Renal pelvis (tissue), 4 donors: ENCODE data around the gene SCN4A. TPM values are rescaled to one million over a fixed set of nuclear protein-coding genes. Genes with fewer than 3 reads are reported as not detected.
"Not testable (repeated sequence)": the region's sequence is repeated elsewhere in the genome, so short reads cannot be mapped to it uniquely, and the experiment has no call there.

ENCODE experiments used
- DNase-seq: peaks from one replicate; pipeline ENCODE4 v3.0.0-alpha.2; 2013
- polyA plus RNA-seq, 3 donors: library from polyadenylated mRNA; unstranded; fragments of 120-200 nt; gene quantifications; one replicate each; pipeline ENCODE4 v1.2.1, GENCODE V29; 2013; ENCODE audit not compliant: insufficient read length in 3 of 3

SCN4A gene
- polyA plus RNA-seq, 3 donors: 0.71 to 1.2 (median 1.1) TPM

- no peak for DNase-seq
Observed at GRCh38 chr17:63937319-63937718, 35.4 kb downstream of the SCN4A start.

- DNase-seq: no peak
Observed at GRCh38 chr17:63934183-63935112, 38.3 kb downstream of the SCN4A start.

DNA sequence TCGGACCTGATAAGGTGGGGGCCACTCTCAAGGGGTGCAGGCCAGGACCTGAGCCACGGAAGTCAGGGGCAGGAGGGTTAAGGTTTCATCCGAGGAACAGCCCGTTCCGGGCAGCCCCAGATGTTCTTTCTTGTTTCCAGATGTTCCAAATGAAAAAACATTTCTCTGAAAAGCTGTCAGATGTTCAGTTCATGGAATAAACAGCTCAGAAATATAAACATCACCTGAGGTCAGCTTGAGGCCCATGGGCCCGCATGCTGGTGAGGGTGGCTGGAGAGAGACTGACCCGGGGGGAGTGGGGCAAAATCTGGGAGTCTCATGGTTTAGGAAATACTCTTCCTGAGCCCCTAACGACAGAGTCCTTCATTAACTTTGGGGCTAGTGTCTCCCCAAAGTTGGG is 39.1 kb downstream of the SCN4A start:
- no peak for DNase-seq

GRCh38 chr17:63932721-63933120 is 40.0 kb downstream of the SCN4A start:
- DNase-seq: no peak

DNA sequence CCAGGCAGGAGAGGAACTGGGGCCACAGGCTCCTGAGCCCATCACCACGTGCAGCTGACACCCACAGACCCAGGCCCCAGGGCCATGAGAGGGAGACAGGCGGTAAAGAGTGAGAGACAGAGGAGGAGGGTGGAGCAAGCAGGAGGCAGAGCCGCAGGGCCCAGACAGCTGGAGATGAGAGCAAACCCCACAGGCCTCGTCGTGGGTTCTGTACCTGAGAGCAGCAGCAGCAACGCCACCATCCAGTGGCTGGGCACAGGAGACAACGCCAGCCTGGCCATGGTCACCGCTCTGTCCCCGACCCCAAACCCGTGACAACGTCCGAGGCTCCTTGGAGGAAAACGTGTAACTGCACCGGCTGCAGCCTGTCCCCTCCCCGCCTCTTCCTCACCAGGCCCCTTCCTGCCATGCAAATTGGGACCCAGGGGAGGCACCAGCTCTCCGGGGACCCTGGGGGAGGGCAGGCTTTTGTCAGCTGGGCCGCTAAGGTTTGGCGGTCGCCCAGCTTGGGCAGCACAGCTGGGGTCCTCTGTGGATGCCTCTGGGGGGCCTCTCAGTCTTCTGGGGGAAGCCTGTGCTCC is 40.6 kb downstream of the SCN4A start, which contains the start of gene CD79B:
Gene CD79B (minus strand): TSS at position 351 of the 581 bp plus-strand sequence. CDS start 70 bp downstream, at position 281.
- DNase-seq: no peak

GRCh38 chr17:63930951-63931575 is 41.7 kb downstream of the SCN4A start:
- no peak for DNase-seq

GRCh38 chr17:63929860-63930766 is 42.6 kb downstream of the SCN4A start:
- no peak for DNase-seq

GRCh38 chr17:63928966-63929695 is 43.6 kb downstream of the SCN4A start:
- DNase-seq: no peak

- DNase-seq: no peak
Observed at GRCh38 chr17:63928172-63928666, 44.5 kb downstream of the SCN4A start.

GRCh38 chr17:63927464-63928171 is 45.1 kb downstream of the SCN4A start:
- DNase-seq: no peak

GRCh38 chr17:63926164-63926563 is 46.6 kb downstream of the SCN4A start:
- no peak for DNase-seq

- DNase-seq: no peak
Observed at GRCh38 chr17:63925615-63926014, 47.1 kb downstream of the SCN4A start.

GRCh38 chr17:63922402-63922801 is 50.3 kb downstream of the SCN4A start:
- not testable (repeated sequence) for DNase-seq

- not testable (repeated sequence) for DNase-seq
Observed at GRCh38 chr17:63920779-63921178, 51.9 kb downstream of the SCN4A start.

DNA sequence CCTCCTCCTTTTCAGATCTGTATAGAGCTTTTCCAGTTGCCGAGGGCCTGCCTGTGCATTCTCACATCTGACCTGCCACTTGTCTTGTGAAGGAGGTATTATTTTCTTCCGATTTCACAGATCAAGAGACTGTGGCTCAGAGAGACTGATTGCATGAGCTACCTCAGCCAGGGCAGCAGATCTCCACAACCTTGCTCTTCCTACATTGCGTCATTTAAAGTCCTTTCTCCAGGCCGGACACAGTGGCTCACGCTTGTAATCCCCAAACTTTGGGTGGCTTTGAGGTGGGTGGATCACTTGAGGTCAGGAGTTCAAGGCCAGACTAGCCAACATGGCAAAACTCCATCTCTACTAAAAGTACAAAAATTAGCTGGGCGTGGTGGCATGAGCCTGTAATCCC is 52.7 kb downstream of the SCN4A start:
- DNase-seq: not testable (repeated sequence)

DNA sequence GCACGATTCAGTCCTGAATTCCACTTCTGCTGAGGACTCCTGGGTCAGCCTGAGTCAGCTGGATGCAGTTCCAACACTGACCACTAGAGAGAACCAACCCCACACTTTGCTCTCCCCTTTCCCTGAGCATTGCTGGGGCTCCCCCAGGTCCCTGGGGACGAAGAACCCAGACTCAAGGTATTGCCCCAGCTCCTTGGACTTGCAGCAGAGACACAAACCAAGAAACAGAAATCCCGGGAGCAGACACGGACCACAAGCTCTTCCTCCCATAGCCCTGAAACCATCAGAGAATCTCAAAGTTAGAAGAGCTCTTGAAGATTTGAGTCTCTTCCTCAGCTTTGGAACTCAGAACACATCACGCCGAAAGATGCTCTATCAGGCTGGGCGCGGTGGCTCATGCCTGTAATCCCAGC is 53.4 kb downstream of the SCN4A start:
- peak; percentile 41 for DNase-seq

GRCh38 chr17:63918789-63919305 is 53.9 kb downstream of the SCN4A start, which contains the start of gene GH1:
GH1 (minus strand) TSS chr17:63918839; CDS start chr17:63918776, 63 bp downstream.
- not testable (repeated sequence) for DNase-seq

- no peak for DNase-seq
Observed at GRCh38 chr17:63918305-63918704, 54.4 kb downstream of the SCN4A start.

- DNase-seq: no peak
Observed at GRCh38 chr17:63917646-63918045, 55.1 kb downstream of the SCN4A start.

DNA sequence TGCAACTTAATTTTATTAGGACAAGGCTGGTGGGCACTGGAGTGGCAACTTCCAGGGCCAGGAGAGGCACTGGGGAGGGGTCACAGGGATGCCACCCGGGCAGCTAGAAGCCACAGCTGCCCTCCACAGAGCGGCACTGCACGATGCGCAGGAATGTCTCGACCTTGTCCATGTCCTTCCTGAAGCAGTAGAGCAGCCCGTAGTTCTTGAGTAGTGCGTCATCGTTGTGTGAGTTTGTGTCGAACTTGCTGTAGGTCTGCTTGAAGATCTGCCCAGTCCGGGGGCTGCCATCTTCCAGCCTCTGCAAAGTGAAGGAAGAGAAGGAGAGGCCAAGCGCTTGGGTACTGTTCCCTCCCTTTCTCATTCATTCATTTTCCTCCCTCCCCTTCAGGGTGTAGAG is 55.5 kb downstream of the SCN4A start:
- DNase-seq: not testable (repeated sequence)
